Calu3 (cell line): ENCODE data around the gene EPHA8. TPM values are rescaled to one million over a fixed set of nuclear protein-coding genes. Genes with fewer than 3 reads are reported as not detected.

Experiments used
- BruUV-seq: library from RNA; stranded (reverse); fragments of 400-500 nt; replicated peaks from 2 replicates; lab custom pipeline; 2021; lab: Mats Ljungman, UMichigan
- CTCF ChIA-PET: fragments of 300-600 bp; sonication (Branson Sonifier 250); formaldehyde crosslinking; loops from one replicate; lab custom pipeline; 2022; ENCODE audit warnings: antibody characterized with exemption; lab: Charles Lee
- DNase-seq: peaks from one replicate; pipeline ENCODE4 v3.0.0; 2022
- H3K27ac Mint-ChIP-seq: one replicate; pipeline ENCODE4 v1.8.0; 2022; ENCODE audit warnings: mixed read lengths; ENCODE audit not compliant: unreplicated experiment
- H3K27me3 Mint-ChIP-seq: one replicate; pipeline ENCODE4 v1.8.0; 2022; ENCODE audit warnings: mixed read lengths; ENCODE audit not compliant: unreplicated experiment
- H3K36me3 Mint-ChIP-seq: one replicate; pipeline ENCODE4 v1.8.0; 2022; ENCODE audit warnings: mild to moderate bottlenecking, moderate library complexity, mixed read lengths; ENCODE audit not compliant: insufficient read depth, unreplicated experiment
- H3K4me1 Mint-ChIP-seq: one replicate; pipeline ENCODE4 v1.8.0; 2022; ENCODE audit warnings: mild to moderate bottlenecking, low read depth, mixed read lengths; ENCODE audit not compliant: unreplicated experiment
- H3K4me3 Mint-ChIP-seq: one replicate; pipeline ENCODE4 v1.8.0; 2022; ENCODE audit warnings: mild to moderate bottlenecking, low read depth, moderate library complexity, mixed read lengths; ENCODE audit not compliant: unreplicated experiment
- H3K9me3 Mint-ChIP-seq: one replicate; pipeline ENCODE4 v1.8.0; 2022; ENCODE audit warnings: low read depth, mixed read lengths; ENCODE audit not compliant: unreplicated experiment
- intact Hi-C: fragments of 100-400 bp; cut with micrococcal nuclease; formaldehyde crosslinking; loops from one replicate; pipeline ENCODE4 v1.10.0; 2022; ENCODE audit not compliant: unreplicated experiment
- total RNA-seq: library from RNA; stranded (reverse); gene quantifications from 2 replicates; pipeline ENCODE4 v1.2.3, GENCODE V29; 2022
- TF ChIP-seq, protein P1 (sequence below): fragments of 200-600 bp; IDR thresholded peaks from one replicate; pipeline ENCODE4 v1.8.0; 2022; ENCODE audit warnings: antibody characterized with exemption; ENCODE audit not compliant: unreplicated experiment

Gene EPHA8
- total RNA-seq, 1 experiment from 2014 or later, result not detected

DNA sequence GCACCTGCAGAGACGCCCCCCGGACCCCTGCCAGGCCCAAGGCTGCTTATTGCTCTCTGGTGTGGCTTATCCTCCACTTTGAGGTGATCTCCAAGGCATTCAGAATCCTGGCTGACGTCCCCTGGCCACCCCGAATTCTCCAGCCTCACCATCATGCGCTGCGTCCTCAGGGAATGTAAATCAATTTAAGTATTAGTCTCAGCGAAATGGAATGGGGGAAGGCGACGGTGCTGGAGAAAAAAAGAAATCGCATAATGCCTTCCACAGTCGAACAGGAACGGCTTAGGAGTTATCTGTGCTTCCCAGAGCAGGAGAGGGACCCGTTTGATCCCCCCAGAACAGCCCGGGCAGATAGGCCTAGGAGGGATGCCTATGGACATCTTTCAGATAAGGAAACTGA, 2.9 kb downstream of the EPHA8 start:
- BruUV-seq, result no TSS peak
- DNase-seq, result no peak
- peaks cover 78% of the 10 kb centered on the region for H3K27me3 Mint-ChIP-seq
- H3K4me1 Mint-ChIP-seq, result no peaks in the 10 kb centered on the region
- no peak overlapping the region for H3K27ac Mint-ChIP-seq
- no peak overlapping the region for H3K4me3 Mint-ChIP-seq
- intact Hi-C loops, result no loop called here
- TF ChIP-seq, protein P1, sequence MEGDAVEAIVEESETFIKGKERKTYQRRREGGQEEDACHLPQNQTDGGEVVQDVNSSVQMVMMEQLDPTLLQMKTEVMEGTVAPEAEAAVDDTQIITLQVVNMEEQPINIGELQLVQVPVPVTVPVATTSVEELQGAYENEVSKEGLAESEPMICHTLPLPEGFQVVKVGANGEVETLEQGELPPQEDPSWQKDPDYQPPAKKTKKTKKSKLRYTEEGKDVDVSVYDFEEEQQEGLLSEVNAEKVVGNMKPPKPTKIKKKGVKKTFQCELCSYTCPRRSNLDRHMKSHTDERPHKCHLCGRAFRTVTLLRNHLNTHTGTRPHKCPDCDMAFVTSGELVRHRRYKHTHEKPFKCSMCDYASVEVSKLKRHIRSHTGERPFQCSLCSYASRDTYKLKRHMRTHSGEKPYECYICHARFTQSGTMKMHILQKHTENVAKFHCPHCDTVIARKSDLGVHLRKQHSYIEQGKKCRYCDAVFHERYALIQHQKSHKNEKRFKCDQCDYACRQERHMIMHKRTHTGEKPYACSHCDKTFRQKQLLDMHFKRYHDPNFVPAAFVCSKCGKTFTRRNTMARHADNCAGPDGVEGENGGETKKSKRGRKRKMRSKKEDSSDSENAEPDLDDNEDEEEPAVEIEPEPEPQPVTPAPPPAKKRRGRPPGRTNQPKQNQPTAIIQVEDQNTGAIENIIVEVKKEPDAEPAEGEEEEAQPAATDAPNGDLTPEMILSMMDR, result no peak
- CTCF ChIA-PET, result no interaction called here
- H3K36me3 Mint-ChIP-seq, result peaks cover 6% of the 10 kb centered on the region
- H3K9me3 Mint-ChIP-seq, result no peaks in the 10 kb centered on the region

DNA sequence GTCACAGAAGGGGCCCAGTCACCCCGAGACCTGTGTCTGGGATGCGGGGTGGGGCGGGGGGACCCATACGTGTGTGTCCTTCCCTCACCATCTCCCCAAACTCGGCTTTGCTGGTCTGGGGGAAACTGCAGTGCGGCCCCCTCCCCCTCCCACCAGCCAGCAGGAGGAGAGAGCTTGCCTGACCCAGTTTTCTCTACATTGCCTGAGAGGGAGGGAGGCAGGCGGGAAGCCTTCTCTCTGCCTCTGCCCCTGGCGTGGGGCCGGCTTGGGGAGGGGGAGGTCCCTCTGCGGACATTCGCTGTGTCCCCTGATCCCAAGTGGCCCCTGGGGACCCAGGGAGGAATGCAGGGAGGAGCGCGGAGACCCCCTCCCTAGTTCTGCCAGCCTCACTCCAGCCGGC, 3.9 kb downstream of the EPHA8 start:
- no peak for DNase-seq

DNA sequence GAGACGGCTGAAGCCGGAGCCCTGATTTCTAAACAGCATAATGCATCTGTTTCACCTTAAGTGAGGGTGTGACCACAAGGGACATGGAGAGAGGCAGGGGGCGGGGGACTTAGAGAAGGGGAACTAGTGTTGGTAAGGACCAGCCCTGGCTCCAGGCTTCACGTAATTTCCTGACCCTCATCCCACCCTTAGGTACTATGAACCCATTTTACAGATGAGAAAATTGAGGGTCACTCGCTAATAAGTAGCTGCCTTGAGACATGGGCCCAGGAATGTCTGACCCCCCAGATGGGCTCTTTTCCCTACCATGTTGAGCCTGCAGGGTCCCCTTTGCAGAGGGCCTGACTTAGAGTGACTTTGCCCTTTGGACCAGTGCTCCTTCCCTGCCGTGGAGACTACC, 4.7 kb downstream of the EPHA8 start:
- CTCF ChIA-PET, result no interaction called here
- H3K4me3 Mint-ChIP-seq, result no peak overlapping the region
- no TSS peak for BruUV-seq
- H3K4me1 Mint-ChIP-seq, result no peaks in the 10 kb centered on the region
- peaks cover 72% of the 10 kb centered on the region for H3K27me3 Mint-ChIP-seq
- H3K9me3 Mint-ChIP-seq, result no peaks in the 10 kb centered on the region
- peaks cover 6% of the 10 kb centered on the region for H3K36me3 Mint-ChIP-seq
- intact Hi-C loops, result no loop called here
- H3K27ac Mint-ChIP-seq, result no peak overlapping the region
- DNase-seq, result no peak
- TF ChIP-seq, protein P1, result no peak

More for the DNA sequence above, 3.9 kb downstream of the EPHA8 start:
- H3K27ac Mint-ChIP-seq, result no peak overlapping the region
- intact Hi-C loops, result no loop called here
- peaks cover 72% of the 10 kb centered on the region for H3K27me3 Mint-ChIP-seq
- TF ChIP-seq, protein P1, result no peak
- H3K9me3 Mint-ChIP-seq, result no peaks in the 10 kb centered on the region
- H3K4me1 Mint-ChIP-seq, result no peaks in the 10 kb centered on the region
- CTCF ChIA-PET, result no interaction called here
- H3K4me3 Mint-ChIP-seq, result no peak overlapping the region
- peaks cover 6% of the 10 kb centered on the region for H3K36me3 Mint-ChIP-seq
- no TSS peak for BruUV-seq

DNA sequence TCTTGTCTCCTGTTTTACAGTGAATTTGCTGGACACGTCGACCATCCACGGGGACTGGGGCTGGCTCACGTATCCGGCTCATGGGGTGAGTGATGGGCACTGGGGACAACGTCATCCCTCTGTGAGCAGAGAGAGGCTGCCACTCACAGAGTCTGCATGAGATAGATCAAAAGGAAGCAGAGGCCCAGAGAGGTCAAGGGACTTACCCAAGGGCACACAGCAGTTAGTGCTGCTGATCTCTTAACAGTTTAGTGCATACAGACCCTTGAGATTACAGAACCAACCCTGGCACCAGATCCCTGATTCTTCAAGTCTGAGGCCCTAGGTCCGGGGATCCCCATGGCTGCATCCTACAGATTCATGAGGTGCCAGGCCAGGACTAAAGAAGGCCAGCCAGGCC, 6.0 kb downstream of the EPHA8 start:
- Mint-ChIP-seq H3K4me1 (no peaks in the 10 kb centered on the region), H3K27me3 (peaks cover 68% of the 10 kb centered on the region), H3K9me3 (no peaks in the 10 kb centered on the region), H3K27ac (no peak overlapping the region), H3K36me3 (peaks cover under 1% of the 10 kb centered on the region), H3K4me3 (no peak overlapping the region)
- DNase-seq, result no peak
- no TSS peak for BruUV-seq
- intact Hi-C loops, result no loop called here
- CTCF ChIA-PET, result no interaction called here
- TF ChIP-seq, protein P1, result no peak
